Panc1 (cell line): Measurements from ENCODE around the gene KMT2C.

ENCODE experiments used
- POLR2AphosphoS5 ChIP-seq: IDR thresholded peaks from 2 replicates; pipeline ENCODE4 v1.6.1; 2012; ENCODE audit warnings: mild to moderate bottlenecking, low read depth, low read length, moderate library complexity
- SIN3A ChIP-seq: IDR thresholded peaks from 2 replicates; pipeline ENCODE4 v1.6.1; 2012; ENCODE audit warnings: low read depth, mild to moderate bottlenecking, low read length, moderate library complexity, borderline replicate concordance; ENCODE audit not compliant: insufficient read depth
- TCF7L2 ChIP-seq: IDR thresholded peaks from 2 replicates; pipeline ENCODE4 v1.6.1; 2011; ENCODE audit warnings: mild to moderate bottlenecking, low read depth, low read length, inconsistent platforms
- TF ChIP-seq, protein P1 (sequence below): fragments of 450-650 bp; IDR thresholded peaks from 2 replicates; pipeline ENCODE4 v1.5.1; 2017; ENCODE audit warnings: mild to moderate bottlenecking
- TF ChIP-seq, protein P2 (sequence below), 2 experiments: IDR thresholded peaks; 2 replicates each; pipeline ENCODE4 v1.6.1; 2011 to 2012; ENCODE audit warnings: low read depth in 2 of 2, control low read depth in 1 of 2, low read length in 1 of 2, mild to moderate bottlenecking in 1 of 2, moderate library complexity in 1 of 2; ENCODE audit not compliant: insufficient read depth in 1 of 2

DNA sequence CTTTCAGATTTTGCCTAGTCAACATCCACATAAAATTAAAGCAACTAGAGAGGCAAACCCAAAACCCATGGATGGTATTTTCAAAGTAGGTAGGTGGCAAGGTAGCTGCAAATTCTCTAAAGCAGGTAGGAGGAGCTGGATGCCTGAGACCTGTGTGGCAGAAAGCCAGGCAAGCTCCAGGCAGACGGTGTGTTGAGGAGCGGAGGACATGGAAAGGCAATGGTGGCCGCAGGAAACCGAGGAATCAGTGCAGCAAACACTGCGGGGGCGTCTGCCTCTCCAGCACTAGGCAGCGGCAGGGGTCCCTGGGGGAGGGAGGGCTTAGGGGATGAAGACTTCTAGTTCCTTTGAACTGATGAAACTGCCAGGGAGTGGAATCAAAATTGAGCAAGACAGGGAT is 309.1 kb downstream of the KMT2C start:
- TF ChIP-seq, protein P1, sequence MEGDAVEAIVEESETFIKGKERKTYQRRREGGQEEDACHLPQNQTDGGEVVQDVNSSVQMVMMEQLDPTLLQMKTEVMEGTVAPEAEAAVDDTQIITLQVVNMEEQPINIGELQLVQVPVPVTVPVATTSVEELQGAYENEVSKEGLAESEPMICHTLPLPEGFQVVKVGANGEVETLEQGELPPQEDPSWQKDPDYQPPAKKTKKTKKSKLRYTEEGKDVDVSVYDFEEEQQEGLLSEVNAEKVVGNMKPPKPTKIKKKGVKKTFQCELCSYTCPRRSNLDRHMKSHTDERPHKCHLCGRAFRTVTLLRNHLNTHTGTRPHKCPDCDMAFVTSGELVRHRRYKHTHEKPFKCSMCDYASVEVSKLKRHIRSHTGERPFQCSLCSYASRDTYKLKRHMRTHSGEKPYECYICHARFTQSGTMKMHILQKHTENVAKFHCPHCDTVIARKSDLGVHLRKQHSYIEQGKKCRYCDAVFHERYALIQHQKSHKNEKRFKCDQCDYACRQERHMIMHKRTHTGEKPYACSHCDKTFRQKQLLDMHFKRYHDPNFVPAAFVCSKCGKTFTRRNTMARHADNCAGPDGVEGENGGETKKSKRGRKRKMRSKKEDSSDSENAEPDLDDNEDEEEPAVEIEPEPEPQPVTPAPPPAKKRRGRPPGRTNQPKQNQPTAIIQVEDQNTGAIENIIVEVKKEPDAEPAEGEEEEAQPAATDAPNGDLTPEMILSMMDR = no peak
- TF ChIP-seq POLR2AphosphoS5 (no peak), TCF7L2 (no peak), SIN3A (no peak)
- TF ChIP-seq, protein P2, sequence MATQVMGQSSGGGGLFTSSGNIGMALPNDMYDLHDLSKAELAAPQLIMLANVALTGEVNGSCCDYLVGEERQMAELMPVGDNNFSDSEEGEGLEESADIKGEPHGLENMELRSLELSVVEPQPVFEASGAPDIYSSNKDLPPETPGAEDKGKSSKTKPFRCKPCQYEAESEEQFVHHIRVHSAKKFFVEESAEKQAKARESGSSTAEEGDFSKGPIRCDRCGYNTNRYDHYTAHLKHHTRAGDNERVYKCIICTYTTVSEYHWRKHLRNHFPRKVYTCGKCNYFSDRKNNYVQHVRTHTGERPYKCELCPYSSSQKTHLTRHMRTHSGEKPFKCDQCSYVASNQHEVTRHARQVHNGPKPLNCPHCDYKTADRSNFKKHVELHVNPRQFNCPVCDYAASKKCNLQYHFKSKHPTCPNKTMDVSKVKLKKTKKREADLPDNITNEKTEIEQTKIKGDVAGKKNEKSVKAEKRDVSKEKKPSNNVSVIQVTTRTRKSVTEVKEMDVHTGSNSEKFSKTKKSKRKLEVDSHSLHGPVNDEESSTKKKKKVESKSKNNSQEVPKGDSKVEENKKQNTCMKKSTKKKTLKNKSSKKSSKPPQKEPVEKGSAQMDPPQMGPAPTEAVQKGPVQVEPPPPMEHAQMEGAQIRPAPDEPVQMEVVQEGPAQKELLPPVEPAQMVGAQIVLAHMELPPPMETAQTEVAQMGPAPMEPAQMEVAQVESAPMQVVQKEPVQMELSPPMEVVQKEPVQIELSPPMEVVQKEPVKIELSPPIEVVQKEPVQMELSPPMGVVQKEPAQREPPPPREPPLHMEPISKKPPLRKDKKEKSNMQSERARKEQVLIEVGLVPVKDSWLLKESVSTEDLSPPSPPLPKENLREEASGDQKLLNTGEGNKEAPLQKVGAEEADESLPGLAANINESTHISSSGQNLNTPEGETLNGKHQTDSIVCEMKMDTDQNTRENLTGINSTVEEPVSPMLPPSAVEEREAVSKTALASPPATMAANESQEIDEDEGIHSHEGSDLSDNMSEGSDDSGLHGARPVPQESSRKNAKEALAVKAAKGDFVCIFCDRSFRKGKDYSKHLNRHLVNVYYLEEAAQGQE (IDR thresholded peaks at IDR 0.05; ENCODE audit: insufficient read depth in 1 of 2, low read depth in 2 of 2, low read length in 1 of 2) = no peak
